ENCODE measurements around the gene OR5M8.

Gene OR5M8

DNA sequence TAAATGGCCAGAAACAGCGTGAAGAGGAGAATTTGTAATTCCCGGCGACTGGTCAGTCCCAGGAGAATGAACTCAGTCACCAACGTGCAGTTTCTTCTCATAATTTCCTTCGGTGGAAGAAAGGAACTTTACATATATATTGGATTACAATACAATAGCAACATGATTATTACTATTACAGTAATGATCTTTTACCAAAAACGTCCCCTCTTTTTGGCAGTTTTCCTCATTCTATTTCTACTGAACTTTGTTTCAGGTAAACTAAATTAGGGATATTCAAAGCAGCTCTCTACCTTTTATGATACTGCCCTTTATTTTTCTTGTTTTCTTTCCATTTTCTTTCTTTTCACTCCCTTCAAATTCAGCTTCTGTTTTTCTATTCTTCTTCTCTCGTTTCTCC is at the start of gene OR5M8:
TSS of gene OR5M8 (minus strand) at position 101 of the 400 bp plus-strand sequence. CDS start at position 101, 0 bp downstream.
- no peak for DNase-seq (ENCODE audit: low read depth)

DNA sequence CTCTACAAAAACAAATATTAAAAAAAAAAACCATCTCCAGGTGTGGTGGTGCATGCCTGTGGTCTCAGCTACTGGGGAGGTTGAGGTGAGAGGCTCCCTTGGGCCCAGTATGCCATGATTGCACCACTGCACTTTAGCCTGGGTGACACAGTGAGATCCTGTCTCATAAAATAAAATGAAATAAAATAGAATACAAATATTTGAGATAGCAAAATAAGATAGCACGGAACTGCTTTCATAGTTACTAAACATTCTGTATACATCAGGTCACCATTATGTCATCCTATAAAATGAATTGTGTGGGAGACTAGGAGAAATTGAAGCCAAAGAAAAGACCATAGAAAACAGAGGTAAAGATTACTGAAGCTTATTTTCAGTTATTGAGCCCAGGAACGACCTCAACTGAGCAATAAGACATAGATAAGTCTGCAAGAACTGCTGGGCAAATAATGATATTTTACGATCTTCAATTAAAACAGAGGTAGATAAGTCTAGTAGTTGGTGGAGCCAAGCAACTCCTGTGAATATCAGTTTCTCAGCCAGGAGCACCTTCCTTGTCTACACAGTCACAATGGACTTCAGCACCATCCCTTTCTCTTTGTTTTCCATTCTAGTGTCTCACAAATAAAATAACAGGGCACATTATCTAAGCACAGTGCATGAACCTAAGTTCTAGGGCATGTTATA is 42.0 kb upstream of the OR5M8 start:
- no peak for DNase-seq (ENCODE audit: low read depth)

DNA sequence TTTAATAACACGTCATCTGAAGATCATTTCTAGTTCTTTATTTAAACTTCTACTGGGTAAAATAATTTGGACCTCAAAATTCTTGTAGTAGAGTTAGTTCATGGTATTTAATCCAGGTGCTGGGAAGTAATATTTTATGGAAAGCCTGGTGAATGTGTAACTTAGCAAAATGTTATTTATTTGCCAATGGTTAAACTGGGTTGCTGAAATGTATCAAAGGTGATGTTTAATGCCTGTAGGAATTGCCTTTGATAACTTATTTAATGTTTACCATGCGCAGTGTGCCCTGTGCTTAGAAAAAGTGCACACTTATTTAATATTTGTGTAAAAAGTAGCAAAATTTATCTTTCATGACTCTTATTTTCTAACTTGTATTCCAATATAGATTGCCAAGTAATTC is 40.7 kb upstream of the OR5M8 start:
- DNase-seq (ENCODE audit: low read depth) = no peak

DNA sequence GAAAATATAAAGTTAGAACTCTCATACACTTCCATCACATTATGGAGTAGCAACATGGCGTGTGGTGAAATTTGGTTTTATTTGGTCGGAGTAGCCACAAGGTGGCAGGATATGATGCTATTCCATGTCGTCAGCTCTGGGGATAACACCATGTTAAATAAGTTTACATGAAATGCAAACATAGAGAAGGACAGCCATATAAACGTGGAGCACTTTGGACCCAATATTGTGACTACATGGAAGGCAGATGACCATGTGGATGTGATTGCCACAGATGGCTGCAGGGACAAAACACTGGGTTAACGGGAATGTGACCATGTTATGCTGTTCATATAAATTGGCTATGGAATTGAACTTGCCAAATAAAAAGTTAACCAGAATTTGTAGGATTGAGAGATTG is 30.8 kb upstream of the OR5M8 start:
- no peak for DNase-seq (ENCODE audit: low read depth)

DNA sequence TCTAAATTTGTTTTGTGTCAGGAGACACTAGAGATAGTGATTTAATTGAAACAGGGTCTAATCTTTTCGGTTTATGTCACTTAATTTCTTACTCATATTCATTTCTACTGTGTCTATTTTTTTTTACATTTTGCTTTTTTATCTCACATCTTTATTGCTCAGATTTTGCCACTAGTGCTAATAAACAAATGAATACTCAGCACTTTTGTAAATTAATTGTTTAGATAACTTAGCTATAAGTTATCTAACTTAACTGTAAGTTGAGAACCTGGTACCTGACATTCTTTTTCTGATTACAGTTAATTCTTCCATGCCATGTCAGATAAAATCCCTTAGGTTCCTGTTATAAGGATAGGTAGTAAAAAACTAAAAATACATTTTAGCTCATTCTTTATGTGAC is 22.1 kb upstream of the OR5M8 start:
- DNase-seq (ENCODE audit: low read depth) = no peak

DNA sequence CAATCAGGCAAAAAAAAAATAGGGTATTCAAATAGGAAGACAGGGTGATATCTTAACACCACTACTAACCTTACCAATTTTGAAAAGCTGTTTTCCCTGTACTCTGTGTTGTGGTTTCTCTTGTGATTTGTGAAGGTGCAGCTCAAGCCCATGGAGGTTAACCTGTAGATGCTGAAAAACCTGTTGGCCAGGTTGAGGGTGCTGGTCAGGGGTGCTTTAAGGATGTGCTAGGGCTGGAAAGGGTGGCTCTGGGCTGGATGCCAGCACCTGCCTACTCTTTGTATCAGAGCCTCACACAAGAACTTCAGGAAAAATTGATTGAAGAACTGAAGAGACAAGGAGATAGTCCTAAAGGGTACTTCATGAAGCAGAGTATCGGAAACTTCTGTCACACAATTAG is 18.3 kb upstream of the OR5M8 start:
- DNase-seq (ENCODE audit: low read depth) = no peak

DNA sequence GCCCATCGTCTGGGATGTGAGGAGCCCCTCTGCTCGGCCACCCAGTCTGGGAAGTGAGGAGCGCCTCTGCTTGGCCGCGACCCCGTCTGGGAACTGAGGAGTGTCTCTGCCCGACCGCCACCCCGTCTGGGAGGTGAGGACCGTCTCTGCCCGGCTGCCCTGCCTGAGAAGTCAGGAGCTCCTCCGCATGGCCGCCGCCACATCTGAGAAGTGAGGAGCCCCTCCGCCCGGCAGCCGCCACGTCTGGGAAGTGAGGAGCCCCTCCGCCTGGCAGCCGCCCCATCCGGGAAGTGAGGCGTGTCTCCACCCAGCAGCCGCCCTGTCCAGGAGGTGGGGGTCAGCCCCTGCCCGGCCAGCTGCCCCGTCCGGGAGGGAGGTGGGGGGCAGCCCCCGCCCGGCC is 5.8 kb upstream of the OR5M8 start:
- no peak for DNase-seq (ENCODE audit: low read depth)

DNA sequence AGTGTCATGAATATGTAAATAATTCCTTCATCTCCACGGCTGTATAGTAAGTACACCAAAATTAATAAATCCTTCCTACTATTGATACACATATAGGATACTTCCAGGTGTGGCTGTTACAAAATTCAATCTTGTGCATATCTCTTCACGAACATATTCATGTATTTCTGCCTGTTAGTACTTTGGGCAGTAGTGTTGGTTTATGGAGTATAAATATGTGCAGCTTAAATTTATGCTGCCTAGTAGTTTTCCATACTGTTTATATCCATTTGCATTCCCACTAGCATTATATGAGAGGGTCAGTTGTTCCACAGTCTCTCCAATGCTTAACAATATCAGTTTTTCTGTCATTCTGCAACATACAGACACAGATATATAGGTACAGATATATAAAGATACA is 3.9 kb upstream of the OR5M8 start:
- DNase-seq (ENCODE audit: low read depth) = no peak

DNA sequence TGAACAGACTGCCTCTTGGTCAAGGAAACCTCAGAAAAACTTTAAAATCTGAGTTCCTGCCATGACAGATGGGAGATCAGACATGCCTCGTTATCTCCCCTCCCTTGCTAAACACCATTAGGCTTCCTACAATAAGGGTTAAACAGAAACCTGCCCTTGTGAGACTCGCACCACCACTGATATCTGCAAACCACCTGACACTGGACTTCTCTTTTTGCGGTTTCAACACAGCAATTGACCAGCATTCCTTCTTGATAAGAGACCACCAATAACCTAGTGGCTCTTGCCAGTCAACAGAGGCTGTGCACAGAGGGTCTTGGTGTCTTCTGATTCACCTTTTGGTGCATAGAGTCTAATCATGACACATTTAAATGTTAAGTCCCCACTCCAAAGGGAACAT is 4.4 kb downstream of the OR5M8 start:
- no peak for DNase-seq (ENCODE audit: low read depth)

DNA sequence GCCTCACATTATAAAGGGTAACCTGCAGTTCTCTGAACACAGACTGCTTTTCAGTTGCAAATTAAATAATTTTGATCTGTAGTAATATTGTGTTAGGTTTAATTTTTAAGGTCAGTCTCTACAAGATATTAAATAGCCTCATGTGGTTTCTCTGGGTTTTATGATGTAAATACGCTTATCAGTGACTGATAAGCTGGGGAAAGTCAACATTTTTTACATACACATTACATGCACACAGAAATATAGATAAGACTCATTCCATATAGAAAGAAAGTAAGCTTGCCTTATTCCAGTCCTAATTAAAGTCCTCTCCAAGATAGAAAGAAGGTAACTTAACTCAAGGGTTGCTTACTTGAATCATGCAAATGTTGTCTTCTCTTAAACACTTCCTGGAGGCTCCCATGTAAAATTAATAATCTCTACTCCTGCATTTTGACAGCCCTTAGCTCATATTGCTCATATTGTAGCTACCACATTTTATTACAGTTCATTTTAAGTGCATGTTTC is 16.4 kb downstream of the OR5M8 start:
- no peak for DNase-seq (ENCODE audit: low read depth)

DNA sequence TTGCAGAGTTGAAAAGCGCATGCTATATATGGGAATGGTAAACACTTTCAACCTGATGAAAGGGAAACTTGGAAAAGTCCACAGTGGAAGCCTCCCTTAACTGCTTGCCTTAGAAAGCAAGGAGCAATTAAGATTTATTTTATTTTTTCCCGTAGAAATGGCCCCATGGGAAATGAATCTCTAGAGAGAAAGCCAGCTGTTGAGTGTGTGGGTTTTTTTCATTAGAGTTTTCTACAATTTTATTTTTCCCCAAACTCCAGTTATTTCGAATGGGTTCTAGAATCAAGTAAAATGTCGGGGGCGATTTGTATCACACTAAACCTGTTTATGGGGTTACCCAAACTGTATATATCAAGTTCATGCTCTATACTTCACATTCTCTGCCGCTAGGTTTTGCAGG is 17.9 kb downstream of the OR5M8 start, which contains the start of gene OR5M3:
TSS of gene OR5M3 (minus strand) at position 101 of the 400 bp plus-strand sequence. CDS start 2,855 bp downstream, outside the sequence.
- DNase-seq (ENCODE audit: low read depth) = no peak

DNA sequence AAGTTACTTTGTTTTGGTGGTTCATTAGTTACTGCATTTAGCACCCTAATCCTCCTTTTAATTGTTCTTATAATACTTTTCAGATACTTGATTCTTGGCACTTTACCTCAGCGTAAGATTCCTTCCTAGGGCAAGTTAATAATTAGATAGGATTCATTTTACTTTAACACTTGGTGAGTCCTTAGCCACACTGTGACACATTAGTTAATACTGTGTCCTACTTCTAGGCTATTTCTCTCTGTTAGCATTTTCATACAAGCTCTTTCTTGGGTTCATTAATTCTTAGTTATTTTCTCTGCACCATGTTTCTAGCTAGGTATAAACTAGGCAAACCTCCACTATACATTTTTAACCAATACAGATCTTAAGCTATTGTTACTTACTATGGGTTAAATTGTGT is 34.1 kb downstream of the OR5M8 start:
- no peak for DNase-seq (ENCODE audit: low read depth)

DNA sequence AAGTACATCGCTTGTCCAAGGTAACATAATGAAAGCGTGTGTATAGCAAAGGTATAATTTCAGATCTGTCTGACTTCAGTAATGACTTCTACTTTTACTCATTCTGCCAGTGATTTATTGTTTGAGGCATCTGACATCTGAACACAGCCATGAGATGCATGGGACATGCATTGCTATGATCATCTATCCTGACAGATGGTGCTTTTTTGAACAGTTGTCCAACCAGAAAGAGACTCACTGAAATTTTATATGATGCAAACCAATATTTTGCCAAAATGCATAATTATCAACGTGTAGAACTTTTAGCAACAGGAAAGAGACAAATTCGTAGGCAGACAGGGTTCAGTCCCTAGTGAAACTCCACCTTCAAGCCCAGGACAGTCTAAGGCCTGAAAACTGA is 37.6 kb downstream of the OR5M8 start:
- no peak for DNase-seq (ENCODE audit: low read depth)
